H9 (cell line): ENCODE results near the gene ABCF2. TPM values are rescaled to one million over a fixed set of nuclear protein-coding genes. Genes with fewer than 3 reads are reported as not detected.

Experiments used
- DNase-seq: peaks from one replicate; pipeline ENCODE4 v3.0.0-alpha.2; 2017
- H2AFZ ChIP-seq: one replicate; pipeline ENCODE4 v1.6.1; 2013; ENCODE audit warnings: mild to moderate bottlenecking, low read length, control low read depth, moderate library complexity
- H2AK5ac ChIP-seq: 2 replicates; pipeline ENCODE4 v1.6.1; 2013; ENCODE audit warnings: low read length, control low read depth, mixed read lengths; ENCODE audit not compliant: insufficient read length
- H2BK120ac ChIP-seq: one replicate; pipeline ENCODE4 v1.6.1; 2013; ENCODE audit warnings: low read depth, mild to moderate bottlenecking, low read length, control low read depth, inconsistent platforms; ENCODE audit not compliant: poor library complexity, severe bottlenecking
- H2BK12ac ChIP-seq: 2 replicates; pipeline ENCODE4 v1.6.1; 2013; ENCODE audit warnings: low read length, control low read depth, mixed read lengths, low read depth; ENCODE audit not compliant: insufficient read length
- H2BK15ac ChIP-seq: 2 replicates; pipeline ENCODE4 v1.6.1; 2013; ENCODE audit warnings: low read depth, low read length, control low read depth
- H2BK20ac ChIP-seq: one replicate; pipeline ENCODE4 v1.6.1; 2013; ENCODE audit warnings: low read depth, mild to moderate bottlenecking, low read length, control low read depth, inconsistent platforms; ENCODE audit not compliant: poor library complexity, severe bottlenecking
- H2BK5ac ChIP-seq: 2 replicates; pipeline ENCODE4 v1.6.1; 2013; ENCODE audit warnings: low read length, control low read depth, mixed read lengths; ENCODE audit not compliant: insufficient read length
- H3K14ac ChIP-seq: 2 replicates; pipeline ENCODE4 v1.6.1; 2013; ENCODE audit warnings: low read length, control low read depth; ENCODE audit not compliant: insufficient read depth
- H3K18ac ChIP-seq: 2 replicates; pipeline ENCODE4 v1.6.1; 2013; ENCODE audit warnings: low read depth, mild to moderate bottlenecking, mixed read lengths, low read length, control low read depth; ENCODE audit not compliant: insufficient read length
- H3K23ac ChIP-seq: 2 replicates; pipeline ENCODE4 v1.6.1; 2013; ENCODE audit warnings: low read length, control low read depth, mixed read lengths, low read depth; ENCODE audit not compliant: insufficient read length
- H3K23me2 ChIP-seq: 2 replicates; pipeline ENCODE4 v1.6.1; 2013; ENCODE audit warnings: low read depth, mild to moderate bottlenecking, mixed read lengths, low read length, control low read depth; ENCODE audit not compliant: insufficient read length, poor library complexity, severe bottlenecking
- H3K27ac ChIP-seq: 2 replicates; pipeline ENCODE4 v1.5.1; 2013; ENCODE audit warnings: low read length, control low read depth, mixed read lengths, low read depth; ENCODE audit not compliant: insufficient read length
- H3K27me3 ChIP-seq: 2 replicates; pipeline ENCODE4 v1.6.1; 2013; ENCODE audit warnings: low read length, control low read depth, inconsistent platforms; ENCODE audit not compliant: insufficient read depth
- H3K4ac ChIP-seq: 2 replicates; pipeline ENCODE4 v1.6.1; 2013; ENCODE audit warnings: low read depth, mild to moderate bottlenecking, control low read depth, inconsistent platforms, low read length, moderate library complexity
- H3K4me1 ChIP-seq: 2 replicates; pipeline ENCODE4 v1.6.1; 2013; ENCODE audit warnings: low read length, control low read depth, inconsistent platforms; ENCODE audit not compliant: insufficient read depth
- H3K4me2 ChIP-seq: 2 replicates; pipeline ENCODE4 v1.6.1; 2013; ENCODE audit warnings: low read length, control low read depth, mixed read lengths; ENCODE audit not compliant: insufficient read length, insufficient read depth
- H3K56ac ChIP-seq: 2 replicates; pipeline ENCODE4 v1.6.1; 2013; ENCODE audit warnings: low read depth, mild to moderate bottlenecking, mixed read lengths, low read length, control low read depth; ENCODE audit not compliant: insufficient read length
- H3K79me1 ChIP-seq: 2 replicates; pipeline ENCODE4 v1.6.1; 2013; ENCODE audit warnings: low read depth, mild to moderate bottlenecking, moderate library complexity, low read length, control low read depth, inconsistent platforms; ENCODE audit not compliant: insufficient read depth, poor library complexity, severe bottlenecking
- H3K79me2 ChIP-seq: 2 replicates; pipeline ENCODE4 v1.6.1; 2013; ENCODE audit warnings: low read length, control low read depth, inconsistent platforms; ENCODE audit not compliant: insufficient read depth
- H3K9ac ChIP-seq: 2 replicates; pipeline ENCODE4 v1.6.1; 2013; ENCODE audit warnings: low read length, control low read depth, mixed read lengths; ENCODE audit not compliant: insufficient read length; ENCODE audit errors: extremely low read depth
- H3K9me3 ChIP-seq: one replicate; pipeline ENCODE4 v1.6.1; 2013; ENCODE audit warnings: low read depth, low read length, inconsistent platforms; ENCODE audit not compliant: control insufficient read depth
- H3T11ph ChIP-seq: one replicate; pipeline ENCODE4 v1.6.1; 2013; ENCODE audit warnings: mild to moderate bottlenecking, low read length, control low read depth, inconsistent platforms
- H4K20me1 ChIP-seq: one replicate; pipeline ENCODE4 v1.6.1; 2013; ENCODE audit not compliant: control insufficient read depth, insufficient read length, insufficient read depth
- H4K5ac ChIP-seq: 2 replicates; pipeline ENCODE4 v1.6.1; 2013; ENCODE audit warnings: low read depth, mild to moderate bottlenecking, mixed read lengths, low read length, control low read depth; ENCODE audit not compliant: insufficient read length
- H4K8ac ChIP-seq: replicated peaks from 2 replicates; pipeline ENCODE4 v1.6.1; 2013; ENCODE audit warnings: low read length, control low read depth, mixed read lengths, low read depth; ENCODE audit not compliant: insufficient read length
- H4K91ac ChIP-seq: 2 replicates; pipeline ENCODE4 v1.6.1; 2013; ENCODE audit warnings: low read depth, mild to moderate bottlenecking, moderate library complexity, mixed read lengths, low read length, control low read depth; ENCODE audit not compliant: insufficient read length
- H3K27ac Mint-ChIP-seq, 3 experiments: 2 replicates in 2 of 3; 3 replicates in 1 of 3; pipeline ENCODE4 v1.8.0; 2020 to 2021; ENCODE audit warnings: mixed read lengths in 3 of 3, mild to moderate bottlenecking in 1 of 3, moderate library complexity in 1 of 3
- H3K27me3 Mint-ChIP-seq: 2 replicates; pipeline ENCODE4 v1.8.0; 2021; ENCODE audit warnings: low read depth, mild to moderate bottlenecking, moderate library complexity, mixed read lengths
- H3K36me3 Mint-ChIP-seq, 3 experiments: 2 replicates in 2 of 3; 3 replicates in 1 of 3; pipeline ENCODE4 v1.8.0; 2020 to 2021; ENCODE audit warnings: low read depth in 3 of 3, mixed read lengths in 3 of 3; ENCODE audit not compliant: insufficient read depth in 1 of 3
- H3K4me1 Mint-ChIP-seq, 2 experiments: 2 replicates each; pipeline ENCODE4 v1.8.0; 2020; ENCODE audit warnings: mixed read lengths in 2 of 2
- H3K4me3 Mint-ChIP-seq, 2 experiments: 2 replicates in 1 of 2; 3 replicates in 1 of 2; pipeline ENCODE4 v1.8.0; 2020 to 2021; ENCODE audit warnings: mild to moderate bottlenecking in 2 of 2, mixed read lengths in 2 of 2, moderate library complexity in 1 of 2
- H3K9me3 Mint-ChIP-seq, 2 experiments: 2 replicates in 1 of 2; 3 replicates in 1 of 2; pipeline ENCODE4 v1.8.0; 2020; ENCODE audit warnings: mild to moderate bottlenecking in 2 of 2, mixed read lengths in 2 of 2, moderate library complexity in 1 of 2
- CTCF ChIP-seq: fragments of 200-600 bp; sonication (generic); conservative IDR thresholded peaks from 3 replicates; pipeline ENCODE4 v1.8.0; 2021; ENCODE audit warnings: antibody characterized with exemption, mild to moderate bottlenecking
- WGBS: extraction: QIAGEN DNeasy Blood & Tissue Kit; methylation state at CpG from one replicate; pipeline ENCODE4 v1.1.7; 2013; ENCODE audit warnings: missing lambda C conversion rate, low lambda C conversion rate, mixed read lengths; ENCODE audit not compliant: insufficient read length; ENCODE audit errors: extremely low coverage; 5-methylcytosine and 5-hydroxymethylcytosine counted together
- total RNA-seq: library from RNA; stranded (reverse); gene quantifications from 2 replicates; pipeline ENCODE4 v1.2.1, GENCODE V29; 2021

Gene ABCF2
- total RNA-seq, 1 experiment from 2014 or later, result 70.1 TPM

GRCh38 chr7:151195616-151196450, 31.2 kb downstream of the ABCF2 start:
- Histone ChIP-seq H3T11ph (no peak overlapping the region), H3K23me2 (no peaks in the 10 kb centered on the region), H2AK5ac (no peak overlapping the region), H3K56ac (no peak overlapping the region), H4K91ac (no peak overlapping the region), H3K4me1 (no peaks in the 10 kb centered on the region; the same call in 1 of the 2 replicates), H3K23ac (no peak overlapping the region), H4K20me1 (no peaks in the 10 kb centered on the region), H3K79me1 (no peaks in the 10 kb centered on the region), H4K8ac (no peak overlapping the region), H2BK12ac (no peak overlapping the region), H2AFZ (no peak overlapping the region), H3K9ac (no peak overlapping the region), H3K4me2 (no peak overlapping the region), H3K18ac (no peak overlapping the region), H2BK15ac (no peak overlapping the region), H2BK120ac (no peak overlapping the region), H3K27me3 (no peaks in the 10 kb centered on the region; the same call in 1 of the 2 replicates), H3K14ac (no peak overlapping the region), H3K27ac (no peak overlapping the region), H2BK20ac (no peak overlapping the region), H2BK5ac (no peak overlapping the region), H3K79me2 (no peaks in the 10 kb centered on the region), H3K9me3 (no peaks in the 10 kb centered on the region), H3K4ac (no peak overlapping the region), H4K5ac (no peak overlapping the region)
- no CpG with 5 or more reads among the region's 19 CpGs for WGBS
- TF ChIP-seq CTCF, result no peak
- H3K36me3 Mint-ChIP-seq, result no peaks in the 10 kb centered on the region
- DNase-seq, result no peak
- H3K9me3 Mint-ChIP-seq, result no peaks in the 10 kb centered on the region
- H3K27me3 Mint-ChIP-seq, result peaks cover 12% of the 10 kb centered on the region
- no peak overlapping the region for H3K27ac Mint-ChIP-seq
- peaks cover 3 to 5% of the 10 kb centered on the region in 2 experiments for H3K4me1 Mint-ChIP-seq
- no peak overlapping the region for H3K4me3 Mint-ChIP-seq
